ENCODE data around the gene C9orf152. TPM values are rescaled to one million over a fixed set of nuclear protein-coding genes. Genes with fewer than 3 reads are reported as not detected.

The C9orf152 gene
- total RNA-seq, 1 donor from 2014 or later = not detected

DNA sequence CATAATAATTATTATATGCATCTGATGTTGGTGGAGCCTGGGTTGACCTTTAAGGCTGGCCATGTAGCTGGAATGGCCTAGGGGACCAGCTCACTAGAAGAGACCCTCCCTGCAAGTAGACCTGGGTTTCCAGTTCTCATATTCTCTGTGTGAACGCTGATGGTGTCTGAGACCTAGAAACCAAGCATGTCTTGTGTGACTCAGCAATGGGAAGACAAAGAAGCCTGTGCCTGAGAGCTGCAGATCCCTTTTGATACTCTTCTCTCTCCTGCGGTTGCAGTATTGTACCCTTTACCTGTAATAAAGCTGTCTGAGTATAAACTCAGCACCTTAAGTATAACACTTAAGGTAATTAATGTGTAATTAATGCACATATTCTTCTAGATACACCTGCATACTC lies 22.2 kb downstream of the C9orf152 start:
- FAIRE-seq = no peak
- DNase-seq (ENCODE audit: low spot score in 2 of 2) = no peak

DNA sequence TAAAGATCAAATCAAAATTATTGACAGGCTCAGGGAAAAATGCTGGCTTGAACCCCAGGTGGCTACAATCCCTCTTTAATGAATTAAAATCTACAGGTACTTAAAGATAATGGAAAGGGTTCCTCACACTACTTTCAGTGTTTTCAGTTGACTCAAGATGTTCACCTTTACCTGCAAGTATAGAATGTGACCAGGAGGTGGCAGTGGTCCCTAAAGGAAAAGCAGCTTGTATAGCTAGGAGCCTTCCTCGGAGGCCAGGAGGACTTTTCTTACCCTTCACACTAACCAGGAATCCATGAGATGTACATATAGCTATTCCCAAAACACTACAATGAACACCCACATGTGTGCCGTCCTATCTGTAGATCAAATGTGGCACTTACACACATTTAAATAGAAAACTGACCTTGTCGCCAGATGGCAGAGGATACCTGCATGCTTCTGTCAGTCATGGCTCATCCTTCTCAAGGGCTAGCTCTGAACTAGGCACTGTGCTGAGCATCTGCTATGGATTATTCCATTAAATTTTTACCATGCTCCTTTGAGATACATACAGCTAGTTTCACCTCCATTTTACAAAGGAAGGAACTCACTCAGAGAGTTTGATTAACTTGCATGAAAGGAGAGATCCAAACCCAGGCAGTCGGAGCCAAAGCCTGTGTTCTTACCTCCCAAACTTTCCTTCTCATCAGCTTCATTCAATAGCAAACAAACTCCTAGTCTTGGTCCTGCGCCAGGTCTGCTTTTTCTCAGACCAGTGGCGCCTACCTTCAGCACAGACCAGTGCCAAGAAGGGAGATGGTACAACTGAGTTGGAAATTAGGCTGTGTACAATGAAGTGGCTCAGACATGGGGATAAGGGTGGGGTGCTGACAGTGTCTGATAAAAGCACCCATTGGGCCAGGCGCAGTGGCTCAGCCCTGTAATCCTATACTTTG lies 24.5 kb downstream of the C9orf152 start:
- FAIRE-seq (no peak), DNase-seq (ENCODE audit: low spot score in 2 of 2) (peak; percentile 26 to 54)

DNA sequence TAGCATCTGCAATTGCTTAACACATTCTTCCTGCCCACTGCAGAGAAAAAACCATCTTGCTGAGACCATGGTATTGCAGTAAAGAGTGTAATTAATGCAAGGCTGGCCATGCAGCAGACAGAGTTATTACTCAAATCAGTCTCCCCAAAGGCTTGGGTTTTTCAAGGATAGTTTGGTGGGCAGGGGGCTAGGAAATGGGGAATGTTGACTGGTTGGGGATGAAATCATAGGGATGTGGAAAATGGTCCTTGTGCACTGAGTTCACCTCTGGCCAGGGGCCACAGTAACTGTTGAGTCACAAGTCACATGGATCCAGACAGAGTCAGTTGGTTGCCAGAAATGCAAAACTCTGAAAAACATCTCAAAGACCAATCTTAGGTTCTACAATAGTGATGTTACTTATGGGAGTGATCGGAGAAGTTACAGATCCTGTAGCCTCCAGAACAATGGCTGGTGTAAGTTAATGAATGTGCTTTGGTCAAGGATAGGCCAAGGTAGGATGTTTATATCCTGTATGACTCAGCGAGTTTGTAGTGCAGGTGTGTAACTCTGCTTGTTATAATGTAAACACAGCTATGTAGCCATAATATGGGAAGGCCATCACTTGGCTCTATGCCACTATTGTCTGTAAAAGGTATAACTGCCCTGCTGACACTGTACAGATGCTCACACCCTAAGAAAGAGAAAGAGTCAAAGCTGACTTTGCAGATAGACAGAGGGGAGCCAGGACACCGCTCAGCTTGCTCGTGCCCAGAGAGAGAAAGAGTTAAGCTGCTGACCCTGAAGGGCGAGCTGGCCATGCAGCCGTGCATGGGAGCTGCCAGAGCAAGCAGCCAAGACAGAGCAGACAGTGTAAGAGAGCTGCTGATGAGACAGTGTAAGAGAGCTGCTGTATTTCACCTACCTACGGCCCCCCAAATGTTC lies 27.2 kb downstream of the C9orf152 start:
- FAIRE-seq (no peak), DNase-seq (ENCODE audit: low spot score in 2 of 2) (no peak)

DNA sequence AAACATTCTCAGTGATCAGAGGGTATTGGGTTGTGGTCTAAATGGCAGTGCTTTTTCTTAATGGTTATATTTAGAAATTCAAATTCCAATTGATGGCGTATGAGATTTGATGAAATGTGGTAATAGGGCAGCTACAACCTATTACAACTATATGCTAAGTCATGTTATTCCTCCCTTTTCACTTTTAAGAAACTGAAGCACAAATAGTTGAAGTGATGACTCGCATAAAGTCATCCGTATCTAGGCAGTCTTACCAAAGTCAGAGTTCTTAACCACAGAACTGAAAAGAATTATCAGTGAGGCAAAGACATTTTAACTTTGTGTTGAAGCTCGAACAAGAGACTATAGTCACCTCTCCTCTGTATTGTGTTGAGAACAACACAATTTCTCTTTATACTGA lies 28.2 kb downstream of the C9orf152 start:
- no peak for FAIRE-seq
- no peak for DNase-seq (ENCODE audit: low spot score in 2 of 2)

DNA sequence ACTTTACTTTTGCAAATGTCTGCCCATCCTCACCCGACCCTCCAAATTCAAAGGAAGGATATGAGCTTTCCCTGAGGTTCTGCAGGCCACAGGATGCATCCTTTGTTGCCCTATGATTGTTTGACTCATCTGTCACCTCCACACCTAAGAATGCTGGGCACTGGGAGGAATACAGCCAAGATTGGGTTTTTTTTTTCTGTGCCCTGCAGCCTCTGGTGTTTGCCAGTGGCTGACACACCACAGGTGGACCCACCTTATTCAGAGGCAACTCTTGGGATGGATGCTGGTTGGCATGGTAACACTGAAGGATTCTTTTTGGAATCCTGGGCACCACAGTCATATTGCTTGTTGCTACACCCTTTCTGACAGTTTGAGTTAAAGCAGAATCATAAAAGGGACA lies 29.7 kb downstream of the C9orf152 start:
- DNase-seq (ENCODE audit: low spot score in 2 of 2) = no peak
- FAIRE-seq = no peak

- DNase-seq (ENCODE audit: low spot score in 2 of 2) (no peak), FAIRE-seq (no peak)
Measured at GRCh38 chr9:110175275-110175968, 32.5 kb downstream of the C9orf152 start.

DNA sequence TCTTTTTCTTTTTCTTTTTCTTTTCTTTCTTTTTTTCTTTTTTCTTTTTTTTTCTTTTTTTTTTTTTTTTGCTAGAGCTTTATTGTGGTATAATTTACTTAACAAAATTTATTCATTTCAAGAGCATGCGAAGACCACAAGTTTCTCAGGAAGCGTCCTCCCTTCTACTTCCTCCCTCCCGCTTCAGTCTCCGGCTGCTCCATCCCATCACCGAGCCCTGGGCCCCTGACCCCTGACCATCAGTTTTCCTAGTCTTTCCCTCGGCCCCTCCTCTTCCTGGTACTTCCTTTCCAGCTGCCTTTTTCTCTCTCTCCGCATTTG lies 34.7 kb downstream of the C9orf152 start:
- FAIRE-seq (no peak), DNase-seq (ENCODE audit: low spot score in 2 of 2) (no peak)

GRCh38 chr9:110170357-110171257 lies 37.4 kb downstream of the C9orf152 start:
- DNase-seq (ENCODE audit: low spot score in 2 of 2) = no peak
- FAIRE-seq = no peak

- DNase-seq (ENCODE audit: low spot score in 2 of 2) (no peak), FAIRE-seq (no peak)
Measured at GRCh38 chr9:110168486-110168885, 39.5 kb downstream of the C9orf152 start.

DNA sequence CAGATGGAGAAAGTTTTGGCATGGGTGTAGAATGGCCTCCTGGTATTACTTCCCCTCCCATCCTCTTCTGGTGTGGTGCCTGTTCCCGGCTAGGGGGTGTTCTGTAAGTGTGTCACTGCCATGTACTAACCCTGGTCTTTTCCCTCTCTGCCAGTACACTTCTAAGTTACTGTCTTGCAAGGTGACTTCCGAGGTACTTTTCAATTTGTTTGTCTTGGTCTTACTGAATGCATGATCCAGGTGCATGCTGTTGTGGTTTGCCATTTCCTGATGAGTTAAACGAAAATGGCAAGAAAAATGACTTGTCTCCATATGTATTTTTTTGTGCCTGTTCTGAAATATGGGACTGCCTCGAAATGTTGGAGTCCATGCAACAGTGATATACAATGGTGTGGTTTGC lies 46.0 kb downstream of the C9orf152 start:
- DNase-seq (ENCODE audit: low spot score in 2 of 2) = no peak
- no peak for FAIRE-seq

DNA sequence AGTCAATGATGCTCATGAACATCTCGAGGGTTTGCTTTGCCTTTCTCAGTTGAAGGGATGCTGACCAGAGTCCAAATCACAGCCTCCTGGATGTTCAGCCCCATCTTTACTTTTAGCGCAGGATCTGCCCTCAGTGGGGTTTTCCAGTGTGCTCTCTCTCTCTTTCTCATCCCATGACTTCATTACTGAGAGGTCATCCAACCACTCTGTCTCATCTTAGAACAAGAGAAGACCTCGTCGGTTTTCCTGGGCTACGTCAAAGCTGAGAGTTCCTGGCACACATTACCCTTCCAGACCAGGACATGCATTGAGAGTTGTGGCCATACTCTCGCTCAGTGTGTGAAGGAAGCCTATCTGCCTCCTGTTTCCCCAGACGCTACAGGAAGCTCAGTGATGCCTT lies 47.3 kb downstream of the C9orf152 start:
- FAIRE-seq (no peak), DNase-seq (ENCODE audit: low spot score in 2 of 2) (no peak)

DNA sequence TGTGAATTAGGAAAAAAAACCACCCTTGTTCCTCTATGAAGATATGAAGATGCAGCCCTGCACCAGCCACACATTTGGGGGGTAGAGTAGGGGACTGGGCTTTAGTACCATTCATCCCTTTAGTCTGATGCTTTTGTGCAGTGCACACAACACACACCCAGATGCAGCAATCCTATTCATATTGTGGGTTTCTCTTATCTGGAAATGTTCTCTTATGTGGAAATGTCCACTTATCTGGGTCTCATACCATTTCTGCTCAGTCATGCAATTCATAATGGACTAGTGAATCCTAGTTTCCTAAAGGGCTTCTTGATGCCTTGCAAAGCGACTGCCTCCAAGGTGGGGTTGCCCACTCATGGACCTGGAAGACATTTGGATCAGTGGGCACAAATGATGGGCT lies 47.8 kb downstream of the C9orf152 start:
- DNase-seq (ENCODE audit: low spot score in 2 of 2) (no peak), FAIRE-seq (no peak)

DNA sequence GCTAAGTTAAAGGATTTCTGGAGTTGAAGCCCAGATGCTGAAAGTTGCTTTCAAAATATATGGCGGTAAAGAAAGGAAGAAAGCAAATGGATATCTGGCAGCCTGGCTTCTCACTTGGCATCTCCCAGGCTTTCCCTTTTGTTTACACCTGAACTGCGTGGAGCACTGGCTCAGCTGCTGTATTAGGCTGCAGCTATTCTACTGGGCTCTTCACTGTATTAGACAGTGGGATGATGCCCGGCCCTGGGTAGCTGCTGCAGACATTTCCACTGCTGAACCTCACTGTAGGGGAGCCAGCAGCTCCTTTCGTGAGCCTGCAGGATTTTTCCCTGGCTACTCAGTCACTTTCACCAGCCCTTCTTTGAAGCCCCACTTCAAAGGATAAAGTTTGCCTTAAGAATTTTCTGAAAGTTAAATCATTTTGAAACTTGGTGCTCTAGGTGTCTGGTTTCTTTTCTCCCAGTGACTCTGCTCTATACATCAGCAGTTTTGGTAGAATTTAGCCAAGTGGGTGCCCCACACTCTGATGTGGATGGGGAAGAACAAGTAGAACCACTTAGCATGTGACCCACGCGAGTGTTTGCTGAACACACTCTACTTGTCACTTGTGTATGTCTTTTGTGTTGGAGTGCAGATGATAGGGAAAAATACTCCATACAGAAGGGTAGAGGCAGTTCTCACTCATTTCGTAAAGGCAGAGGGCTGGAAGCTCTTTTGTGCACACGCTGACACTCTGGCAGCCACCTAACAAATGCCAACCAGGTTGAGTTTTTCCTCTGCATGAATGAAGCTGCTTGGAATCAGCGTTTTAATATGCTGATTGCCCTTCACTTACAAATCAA lies 49.9 kb downstream of the C9orf152 start:
- FAIRE-seq (no peak), DNase-seq (ENCODE audit: low spot score in 2 of 2) (no peak)

DNA sequence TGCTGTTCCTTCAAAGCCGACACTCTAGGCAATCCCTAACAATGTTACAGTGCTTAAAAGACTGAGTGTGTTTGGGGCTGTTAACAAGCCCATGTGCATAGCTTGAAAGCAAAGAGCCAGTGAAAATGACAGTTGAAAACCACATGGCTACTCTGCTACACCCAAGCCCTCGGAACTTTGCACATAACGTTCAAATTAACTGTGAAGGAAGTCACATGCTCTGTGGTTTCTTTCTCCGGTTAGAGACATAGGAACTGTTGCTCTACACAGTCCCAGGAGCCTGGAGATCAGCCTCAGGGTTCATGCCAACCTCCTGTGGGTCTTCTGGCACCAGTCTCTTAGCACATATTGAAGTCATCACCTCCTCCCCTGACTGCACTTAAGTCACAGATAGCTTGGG lies 51.1 kb downstream of the C9orf152 start:
- FAIRE-seq = no peak
- DNase-seq (ENCODE audit: low spot score in 2 of 2) = no peak

DNA sequence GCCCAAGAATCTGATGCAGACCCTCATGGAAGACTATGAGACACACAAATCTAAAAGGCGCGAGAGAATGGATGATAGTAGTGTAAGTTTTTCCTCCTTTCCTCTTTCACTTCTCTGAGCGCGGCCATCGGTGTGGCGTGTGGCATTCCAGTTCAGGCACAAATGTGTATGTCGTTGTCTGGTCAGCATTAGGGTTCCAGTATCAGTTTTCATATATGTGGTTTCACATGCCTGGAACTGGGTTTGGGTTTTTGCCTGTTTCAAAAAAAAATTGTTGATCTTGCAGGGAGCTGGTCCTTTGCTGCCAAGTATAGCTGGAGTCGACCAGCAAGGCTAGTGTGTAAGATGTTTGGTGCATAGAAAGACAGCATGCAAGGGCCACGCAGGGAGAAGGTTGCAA lies 51.5 kb downstream of the C9orf152 start:
- DNase-seq (ENCODE audit: low spot score in 2 of 2) (no peak), FAIRE-seq (no peak)

DNA sequence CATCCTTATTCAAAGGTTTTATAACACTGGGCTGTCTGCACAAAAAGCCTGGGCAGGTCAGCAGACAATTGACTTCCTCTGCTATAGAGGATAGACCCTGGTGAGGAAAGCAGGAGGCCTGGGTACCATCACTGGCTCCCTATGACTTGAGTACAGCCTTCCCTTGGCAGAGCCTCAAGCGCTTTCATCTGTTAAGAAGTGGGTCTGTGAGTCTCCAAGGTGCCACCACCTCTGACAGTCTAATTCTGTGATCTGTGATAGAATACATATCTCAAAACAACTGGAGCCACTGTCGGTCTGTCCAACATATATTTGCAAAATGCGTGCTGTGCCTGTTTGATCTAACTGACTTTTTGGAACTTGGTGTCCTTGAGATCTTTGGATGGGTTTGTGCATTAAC lies 52.2 kb downstream of the C9orf152 start:
- no peak for DNase-seq (ENCODE audit: low spot score in 2 of 2)
- no peak for FAIRE-seq

DNA sequence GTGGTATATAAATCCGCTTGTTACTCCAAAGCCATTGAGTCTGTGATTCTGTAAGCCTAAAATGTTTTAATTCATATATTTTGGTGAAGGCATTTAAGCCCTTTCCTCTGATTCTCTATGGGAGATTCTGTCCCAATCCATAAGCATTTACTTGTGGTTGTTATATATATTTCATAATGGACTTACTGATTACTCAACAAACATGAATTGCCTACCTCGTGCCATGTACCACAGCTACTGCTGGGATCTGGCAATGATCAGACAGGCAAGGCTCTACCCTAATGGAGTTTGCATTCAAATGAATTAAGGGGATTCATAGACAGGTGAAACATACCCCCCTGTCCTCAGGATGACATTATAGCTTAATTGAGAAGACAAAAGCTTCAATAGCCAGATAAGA lies 54.5 kb downstream of the C9orf152 start:
- FAIRE-seq = no peak
- DNase-seq (ENCODE audit: low spot score in 2 of 2) = no peak

GRCh38 chr9:110152704-110153374 lies 55.1 kb downstream of the C9orf152 start:
- DNase-seq (ENCODE audit: low spot score in 2 of 2) (no peak), FAIRE-seq (no peak)
